GM04504 (cell line): ENCODE data around the gene MOB3B.
A peak's percentile ranks its signal among the peaks of the same experiment; 100 is the strongest.

Experiments used
- DNase-seq: peaks from one replicate; pipeline ENCODE4 v3.0.0-alpha.2; 2012; ENCODE audit warnings: low read depth

The MOB3B gene

GRCh38 chr9:27336829-27337228 lies 192.8 kb downstream of the MOB3B start:
- no peak for DNase-seq

GRCh38 chr9:27336126-27336525 lies 193.5 kb downstream of the MOB3B start:
- DNase-seq: no peak

- DNase-seq: no peak
These were observed 194.5 kb downstream of the MOB3B start for GRCh38 chr9:27335075-27335474.

- DNase-seq: peak; percentile 46
These were observed 196.2 kb downstream of the MOB3B start for GRCh38 chr9:27333241-27334052.

GRCh38 chr9:27331393-27331792 lies 198.2 kb downstream of the MOB3B start:
- no peak for DNase-seq

GRCh38 chr9:27329291-27329690 lies 200.3 kb downstream of the MOB3B start:
- DNase-seq: no peak

- DNase-seq: no peak
These were observed 201.1 kb downstream of the MOB3B start for GRCh38 chr9:27328483-27328882.

- DNase-seq: no peak
These were observed 218.4 kb downstream of the MOB3B start for GRCh38 chr9:27311184-27311583.

- DNase-seq: no peak
These were observed 219.0 kb downstream of the MOB3B start for GRCh38 chr9:27310582-27310981.

- DNase-seq: no peak
These were observed 220.8 kb downstream of the MOB3B start for GRCh38 chr9:27308691-27309390.

- DNase-seq: no peak
These were observed 225.1 kb downstream of the MOB3B start for GRCh38 chr9:27304521-27304920.

GRCh38 chr9:27303219-27303618 lies 226.4 kb downstream of the MOB3B start:
- no peak for DNase-seq

- DNase-seq: no peak
These were observed 232.6 kb downstream of the MOB3B start, which contains the start of gene EQTN for GRCh38 chr9:27297050-27297449. TSS of gene EQTN (minus strand) at chr9:27297150. CDS start at chr9:27297055, 95 bp downstream.

GRCh38 chr9:27293996-27294395 lies 235.6 kb downstream of the MOB3B start:
- no peak for DNase-seq

- DNase-seq: peak; percentile 53
These were observed 236.8 kb downstream of the MOB3B start for GRCh38 chr9:27292659-27293405.

GRCh38 chr9:27291292-27291691 lies 238.3 kb downstream of the MOB3B start:
- DNase-seq: no peak

GRCh38 chr9:27282269-27282668 lies 247.3 kb downstream of the MOB3B start:
- no peak for DNase-seq

- DNase-seq: no peak
These were observed 248.8 kb downstream of the MOB3B start for GRCh38 chr9:27280860-27281259.

- DNase-seq: no peak
These were observed 249.4 kb downstream of the MOB3B start for GRCh38 chr9:27280249-27280648.

GRCh38 chr9:27279611-27280010 lies 250.0 kb downstream of the MOB3B start:
- no peak for DNase-seq

- no peak for DNase-seq
These were observed 251.2 kb downstream of the MOB3B start for GRCh38 chr9:27278374-27278773.

- DNase-seq: peak; percentile 20
These were observed 253.2 kb downstream of the MOB3B start for GRCh38 chr9:27276193-27277030.
